HEK293 (cell line): ENCODE data around the gene AP1AR.
A peak's percentile ranks its signal among the peaks of the same experiment; 100 is the strongest.

Experiments
- CTCF ChIA-PET: fragments of 350-600 bp; formaldehyde crosslinking; extraction: SDS; loops from one replicate; lab custom pipeline; 2021; ENCODE audit warnings: antibody characterized with exemption; lab: Yijun Ruan, JAX
- POLR2A ChIA-PET: fragments of 300-600 bp; formaldehyde crosslinking; extraction: SDS; loops from one replicate; lab custom pipeline; 2020; ENCODE audit warnings: antibody characterized with exemption, inconsistent platforms; lab: Yijun Ruan, JAX
- H3K27ac ChIP-seq: fragments of 200-500 bp; sonication (Bioruptor generic); 2 replicates; pipeline ENCODE4 v1.5.1; 2014; ENCODE audit warnings: low read depth, low read length, control low read depth, inconsistent platforms; ENCODE audit errors: extremely low read depth
- H3K36me3 ChIP-seq, 2 experiments: fragments of 200-500 bp in 1 of 2; sonication (Bioruptor generic) in 1 of 2; 1 replicate in 1 of 2; 2 replicates in 1 of 2; pipeline ENCODE4 v1.5.1; 2014 to 2017; ENCODE audit warnings: inconsistent platforms in 2 of 2, low read length in 2 of 2; ENCODE audit not compliant: control insufficient read depth in 2 of 2, insufficient read depth in 1 of 2
- H3K4me1 ChIP-seq: fragments of 200-500 bp; sonication (Bioruptor generic); 2 replicates; pipeline ENCODE4 v1.5.1; 2014; ENCODE audit warnings: mild to moderate bottlenecking, low read length, inconsistent platforms; ENCODE audit not compliant: control insufficient read depth, insufficient read depth
- H3K4me3 ChIP-seq: 2 replicates; pipeline ENCODE4 v1.5.1; 2011; ENCODE audit warnings: low read depth, mild to moderate bottlenecking, control low read depth, low read length, moderate library complexity
- H3K9me3 ChIP-seq: fragments of 200-500 bp; sonication (Bioruptor generic); 2 replicates; pipeline ENCODE4 v1.5.1; 2014; ENCODE audit warnings: low read depth, low read length, inconsistent platforms; ENCODE audit not compliant: control insufficient read depth, insufficient read depth
- EGR2 ChIP-seq: fragments of 450-650 bp; formaldehyde crosslinking; IDR thresholded peaks from 2 replicates; pipeline ENCODE4 v1.5.1; 2016; ENCODE audit warnings: low read depth, missing biosample characterization, missing genetic modification characterization
- ELK4 ChIP-seq: IDR thresholded peaks from 2 replicates; pipeline ENCODE4 v1.6.1; 2011; ENCODE audit warnings: mild to moderate bottlenecking, low read depth, low read length, borderline replicate concordance
- GFI1B ChIP-seq: fragments of 450-650 bp; formaldehyde crosslinking; IDR thresholded peaks from 2 replicates; pipeline ENCODE4 v1.5.1; 2016; ENCODE audit warnings: missing biosample characterization, missing genetic modification characterization
- INSM2 ChIP-seq: fragments of 450-650 bp; formaldehyde crosslinking; IDR thresholded peaks from 2 replicates; pipeline ENCODE4 v1.5.1; 2016; ENCODE audit warnings: missing biosample characterization, missing genetic modification characterization
- KLF8 ChIP-seq: fragments of 450-650 bp; formaldehyde crosslinking; IDR thresholded peaks from 2 replicates; pipeline ENCODE4 v1.5.1; 2016; ENCODE audit warnings: missing biosample characterization, missing genetic modification characterization
- OSR2 ChIP-seq: fragments of 450-650 bp; formaldehyde crosslinking; IDR thresholded peaks from 2 replicates; pipeline ENCODE4 v1.5.1; 2016; ENCODE audit warnings: missing biosample characterization, missing genetic modification characterization
- PRDM10 ChIP-seq: fragments of 450-650 bp; formaldehyde crosslinking; IDR thresholded peaks from 2 replicates; pipeline ENCODE4 v1.5.1; 2016; ENCODE audit warnings: missing biosample characterization, missing genetic modification characterization
- SP2 ChIP-seq: fragments of 450-650 bp; formaldehyde crosslinking; IDR thresholded peaks from 2 replicates; pipeline ENCODE4 v1.5.1; 2016; ENCODE audit warnings: missing biosample characterization, missing genetic modification characterization
- ZBTB8A ChIP-seq: fragments of 450-650 bp; formaldehyde crosslinking; IDR thresholded peaks from 2 replicates; pipeline ENCODE4 v1.5.1; 2016; ENCODE audit warnings: missing biosample characterization, missing genetic modification characterization
- ZNF112 ChIP-seq: fragments of 450-650 bp; formaldehyde crosslinking; IDR thresholded peaks from 2 replicates; pipeline ENCODE4 v1.5.0; 2017; ENCODE audit warnings: missing biosample characterization, missing genetic modification characterization
- ZNF114 ChIP-seq: fragments of 450-650 bp; formaldehyde crosslinking; IDR thresholded peaks from 2 replicates; pipeline ENCODE4 v1.5.0; 2017; ENCODE audit warnings: missing biosample characterization, missing genetic modification characterization
- ZNF169 ChIP-seq: fragments of 450-650 bp; formaldehyde crosslinking; IDR thresholded peaks from 2 replicates; pipeline ENCODE4 v1.5.1; 2016; ENCODE audit warnings: missing biosample characterization, missing genetic modification characterization
- ZNF174 ChIP-seq: fragments of 450-650 bp; formaldehyde crosslinking; IDR thresholded peaks from 2 replicates; pipeline ENCODE4 v1.5.0; 2017; ENCODE audit warnings: missing biosample characterization, mild to moderate bottlenecking, missing genetic modification characterization
- ZNF324 ChIP-seq: fragments of 450-650 bp; formaldehyde crosslinking; IDR thresholded peaks from 2 replicates; pipeline ENCODE4 v1.5.1; 2016; ENCODE audit warnings: missing biosample characterization, missing genetic modification characterization
- ZNF335 ChIP-seq: fragments of 450-650 bp; formaldehyde crosslinking; conservative IDR thresholded peaks from 2 replicates; pipeline ENCODE4 v1.5.1; 2016; ENCODE audit warnings: missing biosample characterization, missing genetic modification characterization
- ZNF426 ChIP-seq: fragments of 450-650 bp; formaldehyde crosslinking; IDR thresholded peaks from 2 replicates; pipeline ENCODE4 v1.5.1; 2017; ENCODE audit warnings: missing biosample characterization, missing genetic modification characterization, mild to moderate bottlenecking, inconsistent platforms, moderate library complexity
- ZNF433 ChIP-seq: fragments of 450-650 bp; formaldehyde crosslinking; IDR thresholded peaks from 2 replicates; pipeline ENCODE4 v1.5.1; 2016; ENCODE audit warnings: missing biosample characterization, missing genetic modification characterization, low read depth
- ZNF76 ChIP-seq: fragments of 450-650 bp; formaldehyde crosslinking; IDR thresholded peaks from 2 replicates; pipeline ENCODE4; 2016; ENCODE audit warnings: low read depth, missing biosample characterization, missing genetic modification characterization, borderline replicate concordance
- ZNF843 ChIP-seq: fragments of 450-650 bp; formaldehyde crosslinking; IDR thresholded peaks from 2 replicates; pipeline ENCODE4 v1.5.1; 2016; ENCODE audit warnings: missing biosample characterization, missing genetic modification characterization
- ZSCAN16 ChIP-seq: fragments of 450-650 bp; formaldehyde crosslinking; IDR thresholded peaks from 2 replicates; pipeline ENCODE4 v1.5.1; 2016; ENCODE audit warnings: missing biosample characterization, missing genetic modification characterization
- TF ChIP-seq, protein P1 (sequence below): fragments of 450-650 bp; formaldehyde crosslinking; IDR thresholded peaks from 2 replicates; pipeline ENCODE4 v1.5.1; 2016; ENCODE audit warnings: missing biosample characterization, missing genetic modification characterization
- TF ChIP-seq, protein P2 (sequence below): fragments of 450-650 bp; formaldehyde crosslinking; IDR thresholded peaks from 2 replicates; pipeline ENCODE4 v1.5.1; 2017; ENCODE audit warnings: missing biosample characterization, missing genetic modification characterization

AP1AR gene

DNA sequence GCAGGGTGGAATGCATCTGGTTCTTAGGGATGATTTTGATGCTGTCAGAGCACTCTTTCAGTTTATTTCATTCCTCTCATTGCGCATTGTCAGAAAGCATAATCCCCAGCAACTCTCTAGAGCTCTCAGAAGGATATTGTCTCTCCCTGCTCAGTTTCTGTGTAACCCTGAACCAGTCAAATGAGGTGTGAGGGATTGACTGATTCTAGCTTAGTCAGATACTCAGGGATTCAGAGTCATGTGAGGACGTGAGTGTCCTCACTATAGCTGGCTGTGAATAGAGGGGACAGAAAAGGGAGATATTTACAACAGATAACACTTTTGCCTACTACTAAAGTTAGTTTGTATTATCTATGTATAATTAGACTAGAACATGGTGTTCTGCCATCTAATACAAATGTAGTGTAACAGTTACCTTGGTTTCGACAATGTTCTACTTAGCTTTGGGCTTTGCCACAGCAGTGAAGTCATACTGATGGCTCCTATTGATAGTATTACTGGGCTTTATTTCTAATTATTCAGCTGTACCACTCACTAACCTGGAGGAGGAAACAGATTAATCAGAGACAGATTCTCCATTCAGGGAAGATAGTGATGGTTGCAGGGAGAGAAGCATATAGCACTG, 19.5 kb downstream of the AP1AR start:
- POLR2A ChIA-PET = no interaction called here
- TF ChIP-seq SP2 (tag by site-specific recombination) (no peak), GFI1B (tag by site-specific recombination) (no peak), OSR2 (tag by site-specific recombination) (no peak), ZNF169 (tag by site-specific recombination) (no peak), ZNF426 (tag by site-specific recombination) (no peak), ZNF76 (tag by site-specific recombination) (no peak), ZNF174 (tag by site-specific recombination) (no peak), ZNF112 (tag by site-specific recombination) (no peak)
- TF ChIP-seq, protein P1, sequence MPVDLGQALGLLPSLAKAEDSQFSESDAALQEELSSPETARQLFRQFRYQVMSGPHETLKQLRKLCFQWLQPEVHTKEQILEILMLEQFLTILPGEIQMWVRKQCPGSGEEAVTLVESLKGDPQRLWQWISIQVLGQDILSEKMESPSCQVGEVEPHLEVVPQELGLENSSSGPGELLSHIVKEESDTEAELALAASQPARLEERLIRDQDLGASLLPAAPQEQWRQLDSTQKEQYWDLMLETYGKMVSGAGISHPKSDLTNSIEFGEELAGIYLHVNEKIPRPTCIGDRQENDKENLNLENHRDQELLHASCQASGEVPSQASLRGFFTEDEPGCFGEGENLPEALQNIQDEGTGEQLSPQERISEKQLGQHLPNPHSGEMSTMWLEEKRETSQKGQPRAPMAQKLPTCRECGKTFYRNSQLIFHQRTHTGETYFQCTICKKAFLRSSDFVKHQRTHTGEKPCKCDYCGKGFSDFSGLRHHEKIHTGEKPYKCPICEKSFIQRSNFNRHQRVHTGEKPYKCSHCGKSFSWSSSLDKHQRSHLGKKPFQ (tag by site-specific recombination) = no peak
- Histone ChIP-seq H3K27ac (no peak overlapping the region), H3K36me3 (peaks cover 0 to 3% of the 10 kb centered on the region in 2 experiments; a peak in 1 of 3 replicates), H3K4me3 (no peak overlapping the region), H3K9me3 (no peaks in the 10 kb centered on the region), H3K4me1 (no peaks in the 10 kb centered on the region)
- CTCF ChIA-PET = interaction anchor here (0.6 to 1.3 kb wide), 3 partner anchors 13 to 273 kb away, joined by 3 read pairs; no protein-coding TSS in a partner anchor

GRCh38 chr4:112252234-112252633, 20.6 kb downstream of the AP1AR start:
- Histone ChIP-seq H3K36me3 (peaks cover 0 to 3% of the 10 kb centered on the region in 2 experiments; a peak in 1 of 3 replicates), H3K4me1 (no peaks in the 10 kb centered on the region), H3K4me3 (no peak overlapping the region), H3K9me3 (no peaks in the 10 kb centered on the region), H3K27ac (no peak overlapping the region)
- POLR2A ChIA-PET = no interaction called here
- TF ChIP-seq ZNF843 (tag by site-specific recombination) (no peak), KLF8 (tag by site-specific recombination) (no peak), ELK4 (no peak), ZNF114 (tag by site-specific recombination) (no peak), ZBTB8A (no peak)
- CTCF ChIA-PET = no interaction called here

GRCh38 chr4:112253382-112254000, 21.9 kb downstream of the AP1AR start:
- Histone ChIP-seq H3K9me3 (no peaks in the 10 kb centered on the region), H3K4me3 (no peak overlapping the region), H3K4me1 (no peaks in the 10 kb centered on the region), H3K36me3 (peaks cover 0 to 3% of the 10 kb centered on the region in 2 experiments; a peak in 1 of 3 replicates), H3K27ac (no peak overlapping the region)
- ChIA-PET CTCF (no interaction called here), POLR2A (no interaction called here)
- no peak for TF ChIP-seq EGR2
- no peak for TF ChIP-seq ZNF433 (tag by site-specific recombination)
- TF ChIP-seq ZNF335 (tag by site-specific recombination) = no peak
- TF ChIP-seq INSM2 (tag by site-specific recombination) = no peak
- no peak for TF ChIP-seq ZNF324 (tag by site-specific recombination)
- TF ChIP-seq PRDM10 (tag by site-specific recombination) = peak; percentile 60
- TF ChIP-seq, protein P2, sequence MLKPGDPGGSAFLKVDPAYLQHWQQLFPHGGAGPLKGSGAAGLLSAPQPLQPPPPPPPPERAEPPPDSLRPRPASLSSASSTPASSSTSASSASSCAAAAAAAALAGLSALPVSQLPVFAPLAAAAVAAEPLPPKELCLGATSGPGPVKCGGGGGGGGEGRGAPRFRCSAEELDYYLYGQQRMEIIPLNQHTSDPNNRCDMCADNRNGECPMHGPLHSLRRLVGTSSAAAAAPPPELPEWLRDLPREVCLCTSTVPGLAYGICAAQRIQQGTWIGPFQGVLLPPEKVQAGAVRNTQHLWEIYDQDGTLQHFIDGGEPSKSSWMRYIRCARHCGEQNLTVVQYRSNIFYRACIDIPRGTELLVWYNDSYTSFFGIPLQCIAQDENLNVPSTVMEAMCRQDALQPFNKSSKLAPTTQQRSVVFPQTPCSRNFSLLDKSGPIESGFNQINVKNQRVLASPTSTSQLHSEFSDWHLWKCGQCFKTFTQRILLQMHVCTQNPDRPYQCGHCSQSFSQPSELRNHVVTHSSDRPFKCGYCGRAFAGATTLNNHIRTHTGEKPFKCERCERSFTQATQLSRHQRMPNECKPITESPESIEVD (tag by site-specific recombination) = 0 out of 2 replicates have a peak, but pooled peaks have one; percentile 13
- no peak for TF ChIP-seq ZSCAN16 (tag by site-specific recombination)
